DND-41 (cell line): ENCODE data around the gene NTNG2.
A peak's percentile ranks its signal among the peaks of the same experiment; 100 is the strongest.

ENCODE experiments used
- ATAC-seq: fragments of 200-7000 bp; cut with Tn5 transposase; 3 replicates; pipeline ENCODE4 v1.9.1; 2021; ENCODE audit warnings: low read depth; ENCODE audit not compliant: insufficient read depth
- DNase-seq: peaks from one replicate; pipeline ENCODE4 v3.0.0-alpha.2; 2020
- H2AFZ ChIP-seq: 2 replicates; pipeline ENCODE4 v1.6.0; 2012; ENCODE audit warnings: low read depth, low read length
- H3K27ac ChIP-seq: 2 replicates; pipeline ENCODE4 v1.5.1; 2012; ENCODE audit warnings: low read length, inconsistent platforms
- H3K27me3 ChIP-seq: fragments of 200-600 bp; sonication (generic); 2 replicates; pipeline ENCODE4 v1.6.0; 2012; ENCODE audit warnings: low read length, mild to moderate bottlenecking, inconsistent platforms; ENCODE audit not compliant: insufficient read depth, poor library complexity
- H3K36me3 ChIP-seq: 2 replicates; pipeline ENCODE4 v1.5.1; 2012; ENCODE audit warnings: low read length, inconsistent platforms; ENCODE audit not compliant: insufficient read depth
- H3K4me1 ChIP-seq: 2 replicates; pipeline ENCODE4 v1.5.1; 2012; ENCODE audit warnings: mild to moderate bottlenecking, low read length; ENCODE audit not compliant: insufficient read depth
- H3K4me2 ChIP-seq: 2 replicates; pipeline ENCODE4 v1.6.0; 2012; ENCODE audit warnings: mild to moderate bottlenecking, moderate library complexity, low read length, inconsistent platforms; ENCODE audit not compliant: insufficient read depth
- H3K4me3 ChIP-seq, 2 experiments: fragments of 200-600 bp in 1 of 2; shearing (Covaris generic) in 1 of 2; 2 replicates each; pipeline ENCODE4 v1.5.1; 2012 to 2016; ENCODE audit warnings: inconsistent platforms in 2 of 2, low read length in 2 of 2, mild to moderate bottlenecking in 2 of 2, low read depth in 1 of 2, moderate library complexity in 1 of 2
- H3K79me2 ChIP-seq: 2 replicates; pipeline ENCODE4 v1.6.0; 2012; ENCODE audit warnings: low read length, inconsistent platforms; ENCODE audit not compliant: insufficient read depth
- H3K9ac ChIP-seq: 2 replicates; pipeline ENCODE4 v1.6.0; 2012; ENCODE audit warnings: low read depth, mild to moderate bottlenecking, inconsistent platforms, low read length, moderate library complexity
- H3K9me3 ChIP-seq: 2 replicates; pipeline ENCODE4 v1.5.1; 2012; ENCODE audit warnings: low read length, moderate library complexity, mild to moderate bottlenecking, inconsistent platforms; ENCODE audit not compliant: insufficient read depth, severe bottlenecking
- H4K20me1 ChIP-seq: 2 replicates; pipeline ENCODE4 v1.6.0; 2012; ENCODE audit warnings: low read length; ENCODE audit not compliant: insufficient read depth
- EZH2 ChIP-seq: IDR thresholded peaks from 3 replicates; pipeline ENCODE4 v1.6.1; 2012; ENCODE audit warnings: borderline replicate concordance, low read depth, mild to moderate bottlenecking, moderate library complexity, low read length, inconsistent platforms; ENCODE audit not compliant: severe bottlenecking
- TF ChIP-seq, protein P1 (sequence below): IDR thresholded peaks from 2 replicates; pipeline ENCODE4 v1.5.1; 2012; ENCODE audit warnings: borderline replicate concordance, low read length, moderate library complexity, mild to moderate bottlenecking; ENCODE audit not compliant: poor library complexity, severe bottlenecking; ENCODE audit errors: extremely low read depth

The NTNG2 gene

DNA sequence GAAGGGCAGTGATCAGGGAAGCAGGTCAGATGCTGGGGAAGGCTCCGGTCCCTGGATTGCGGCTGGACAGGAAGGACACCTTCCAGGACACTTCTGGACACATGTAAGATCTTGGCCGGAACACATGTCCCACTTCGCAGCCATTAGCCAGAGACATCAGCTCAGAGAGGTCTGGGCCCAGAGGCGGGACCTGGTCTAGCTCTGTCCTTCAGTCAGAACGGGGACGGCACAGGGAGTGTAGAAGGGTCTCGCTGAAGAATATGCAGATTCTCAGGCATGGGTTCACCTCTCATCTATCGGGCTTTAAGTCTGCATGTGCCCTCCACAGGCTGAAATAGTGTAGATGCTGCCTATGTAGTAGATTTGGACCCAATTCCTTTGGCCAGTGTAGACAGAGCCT, 73.3 kb downstream of the NTNG2 start:
- Histone ChIP-seq H3K4me3 (no peak overlapping the region), H3K36me3 (no peaks in the 10 kb centered on the region), H3K4me1 (no peaks in the 10 kb centered on the region), H3K27me3 (no peaks in the 10 kb centered on the region), H3K27ac (no peak overlapping the region), H3K79me2 (no peaks in the 10 kb centered on the region), H3K9ac (no peak overlapping the region), H2AFZ (no peak overlapping the region), H3K9me3 (no peaks in the 10 kb centered on the region), H3K4me2 (no peak overlapping the region), H4K20me1 (peaks cover 10% of the 10 kb centered on the region)
- no peak for DNase-seq
- TF ChIP-seq, protein P1, sequence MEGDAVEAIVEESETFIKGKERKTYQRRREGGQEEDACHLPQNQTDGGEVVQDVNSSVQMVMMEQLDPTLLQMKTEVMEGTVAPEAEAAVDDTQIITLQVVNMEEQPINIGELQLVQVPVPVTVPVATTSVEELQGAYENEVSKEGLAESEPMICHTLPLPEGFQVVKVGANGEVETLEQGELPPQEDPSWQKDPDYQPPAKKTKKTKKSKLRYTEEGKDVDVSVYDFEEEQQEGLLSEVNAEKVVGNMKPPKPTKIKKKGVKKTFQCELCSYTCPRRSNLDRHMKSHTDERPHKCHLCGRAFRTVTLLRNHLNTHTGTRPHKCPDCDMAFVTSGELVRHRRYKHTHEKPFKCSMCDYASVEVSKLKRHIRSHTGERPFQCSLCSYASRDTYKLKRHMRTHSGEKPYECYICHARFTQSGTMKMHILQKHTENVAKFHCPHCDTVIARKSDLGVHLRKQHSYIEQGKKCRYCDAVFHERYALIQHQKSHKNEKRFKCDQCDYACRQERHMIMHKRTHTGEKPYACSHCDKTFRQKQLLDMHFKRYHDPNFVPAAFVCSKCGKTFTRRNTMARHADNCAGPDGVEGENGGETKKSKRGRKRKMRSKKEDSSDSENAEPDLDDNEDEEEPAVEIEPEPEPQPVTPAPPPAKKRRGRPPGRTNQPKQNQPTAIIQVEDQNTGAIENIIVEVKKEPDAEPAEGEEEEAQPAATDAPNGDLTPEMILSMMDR: no peak
- no peak for TF ChIP-seq EZH2
- ATAC-seq: no peak

DNA sequence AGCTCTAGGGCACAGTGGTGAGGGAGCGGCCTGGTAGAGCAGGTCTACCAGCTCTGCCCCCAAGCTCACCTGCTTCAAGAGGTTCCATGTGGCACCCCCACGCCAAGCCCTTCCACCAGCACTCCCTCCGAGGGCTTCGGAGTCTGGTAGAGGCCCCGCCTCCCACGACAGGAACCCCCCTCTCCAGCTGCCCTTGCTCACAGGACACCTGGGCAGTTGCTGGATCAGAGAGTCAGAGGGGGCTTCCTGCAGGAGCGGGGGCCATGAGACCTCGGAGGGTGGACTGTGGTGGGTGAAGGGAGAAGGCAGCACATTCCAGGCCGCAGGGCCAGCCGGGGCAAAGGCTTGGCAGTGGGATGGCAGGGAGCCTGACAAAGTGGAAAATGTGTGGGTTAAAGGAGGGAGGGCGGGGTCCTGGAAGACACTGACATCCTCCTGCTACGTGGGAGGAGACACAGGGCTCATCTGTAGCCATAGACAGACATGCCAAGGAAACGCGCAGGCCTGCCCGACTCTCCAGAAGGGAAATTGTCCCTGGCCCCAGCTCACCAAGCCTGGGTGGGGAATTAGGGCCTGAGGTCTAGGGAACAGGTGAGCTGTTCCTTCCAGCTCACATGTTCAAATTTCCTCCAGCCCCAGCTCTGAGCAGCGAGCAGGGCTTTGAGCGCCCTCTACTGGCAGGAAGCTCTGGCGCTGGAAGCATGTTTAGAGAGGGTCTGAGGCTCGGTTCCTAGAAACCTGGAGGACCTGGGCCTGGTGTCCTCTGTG, 74.2 kb downstream of the NTNG2 start:
- Histone ChIP-seq H2AFZ (no peak overlapping the region), H3K36me3 (no peaks in the 10 kb centered on the region), H3K27ac (no peak overlapping the region), H3K79me2 (no peaks in the 10 kb centered on the region), H3K4me3 (no peak overlapping the region), H3K27me3 (no peaks in the 10 kb centered on the region), H3K4me2 (no peak overlapping the region), H3K4me1 (peaks cover 6% of the 10 kb centered on the region), H3K9ac (no peak overlapping the region), H4K20me1 (peaks cover 13% of the 10 kb centered on the region), H3K9me3 (no peaks in the 10 kb centered on the region)
- DNase-seq (peak; percentile 74), ATAC-seq (peak; percentile 38; the same call in 2 of the 3 replicates)
- no peak for TF ChIP-seq EZH2
- TF ChIP-seq, protein P1: peak; percentile 92

- no peak overlapping the region for H3K27ac ChIP-seq
- ATAC-seq (no peak), DNase-seq (no peak)
- H3K79me2 ChIP-seq: no peaks in the 10 kb centered on the region
- peaks cover 13% of the 10 kb centered on the region for H4K20me1 ChIP-seq
- TF ChIP-seq, protein P1: no peak
- TF ChIP-seq EZH2: no peak
- no peak overlapping the region for H3K9ac ChIP-seq
- peaks cover 13% of the 10 kb centered on the region for H3K4me1 ChIP-seq
- H3K4me3 ChIP-seq: no peak overlapping the region
- H3K36me3 ChIP-seq: no peaks in the 10 kb centered on the region
- peaks cover 5% of the 10 kb centered on the region for H3K27me3 ChIP-seq
- no peak overlapping the region for H2AFZ ChIP-seq
- H3K9me3 ChIP-seq: no peaks in the 10 kb centered on the region
- no peak overlapping the region for H3K4me2 ChIP-seq
Measured at GRCh38 chr9:132236662-132237311, 74.9 kb downstream of the NTNG2 start.
